HepG2 (cell line): ENCODE data around the gene CELSR2. TPM values are rescaled to one million over a fixed set of nuclear protein-coding genes. Genes with fewer than 3 reads are reported as not detected.

Experiments used
- GZF1 ChIP-seq: sonication (generic); formaldehyde crosslinking; IDR thresholded peaks from 2 replicates; pipeline ENCODE4 v1.5.1; 2020; ENCODE audit warnings: mild to moderate bottlenecking, missing genetic modification reagents
- HDAC1 ChIP-seq: sonication (generic); formaldehyde crosslinking; IDR thresholded peaks from 2 replicates; pipeline ENCODE4 v1.5.1; 2020; ENCODE audit warnings: mild to moderate bottlenecking, missing genetic modification reagents
- HNF4G ChIP-seq, 2 experiments: sonication (generic) in 1 of 2; formaldehyde crosslinking in 1 of 2; IDR thresholded peaks; 2 replicates each; pipeline versions ENCODE4 v1.4.0 to v1.6.1; 2011 to 2020; ENCODE audit warnings: borderline replicate concordance in 2 of 2, low read depth in 2 of 2, mild to moderate bottlenecking in 2 of 2, low read length in 1 of 2, missing genetic modification reagents in 1 of 2, moderate library complexity in 1 of 2
- KDM5B ChIP-seq: sonication (generic); formaldehyde crosslinking; IDR thresholded peaks from 2 replicates; pipeline ENCODE4 v1.4.0; 2020; ENCODE audit warnings: missing genetic modification reagents, mild to moderate bottlenecking, borderline replicate concordance
- KLF15 ChIP-seq: sonication (generic); formaldehyde crosslinking; IDR thresholded peaks from 2 replicates; pipeline ENCODE4 v1.8.1; 2023; ENCODE audit warnings: borderline replicate concordance, mild to moderate bottlenecking, inconsistent platforms, missing genetic modification reagents, mixed read lengths
- MTA3 ChIP-seq: sonication (generic); formaldehyde crosslinking; IDR thresholded peaks from 2 replicates; pipeline ENCODE4 v1.4.0; 2020; ENCODE audit warnings: missing genetic modification reagents
- NR2F2 ChIP-seq: IDR thresholded peaks from 2 replicates; pipeline ENCODE4 v1.6.1; 2012; ENCODE audit warnings: low read depth, inconsistent platforms, borderline replicate concordance
- SSRP1 ChIP-seq: IDR thresholded peaks from 2 replicates; pipeline ENCODE4 v1.6.1; 2016; ENCODE audit warnings: control low read depth
- TCF12 ChIP-seq, 2 experiments: fragments of 450-650 bp in 1 of 2; sonication (generic) in 1 of 2; formaldehyde crosslinking in 1 of 2; IDR thresholded peaks; 2 replicates each; pipeline versions ENCODE4 v1.6.1 to v1.8.0; 2017 to 2022; ENCODE audit warnings: antibody characterized with exemption in 1 of 2, mild to moderate bottlenecking in 1 of 2, missing genetic modification reagents in 1 of 2, moderate library complexity in 1 of 2
- WIZ ChIP-seq: sonication (generic); formaldehyde crosslinking; IDR thresholded peaks from 2 replicates; pipeline ENCODE4 v1.5.1; 2020; ENCODE audit warnings: mild to moderate bottlenecking, missing genetic modification reagents
- ZFP36L1 ChIP-seq: sonication (generic); formaldehyde crosslinking; IDR thresholded peaks from 2 replicates; pipeline ENCODE4 v1.8.0; 2022; ENCODE audit warnings: mild to moderate bottlenecking, missing genetic modification reagents, moderate library complexity
- ZFYVE20 ChIP-seq: sonication (generic); formaldehyde crosslinking; IDR thresholded peaks from 2 replicates; pipeline ENCODE4 v1.8.0; 2023; ENCODE audit warnings: low read depth, mild to moderate bottlenecking, moderate library complexity, missing genetic modification reagents, borderline replicate concordance
- ZKSCAN8 ChIP-seq: IDR thresholded peaks from 2 replicates; pipeline ENCODE4 v1.6.1; 2016; ENCODE audit warnings: borderline replicate concordance, missing genetic modification reagents, missing compliant biosample characterization
- ZNF10 ChIP-seq: sonication (generic); formaldehyde crosslinking; IDR thresholded peaks from 2 replicates; pipeline ENCODE4 v1.4.0; 2020; ENCODE audit warnings: mild to moderate bottlenecking, low read depth, missing genetic modification reagents, borderline replicate concordance
- ZNF256 ChIP-seq: sonication (generic); formaldehyde crosslinking; conservative IDR thresholded peaks from 2 replicates; pipeline ENCODE4 v1.4.0; 2020; ENCODE audit warnings: missing genetic modification reagents
- ZNF337 ChIP-seq: sonication (generic); formaldehyde crosslinking; IDR thresholded peaks from 2 replicates; pipeline ENCODE4 v1.5.1; 2020; ENCODE audit warnings: missing genetic modification reagents, low read depth, mild to moderate bottlenecking, borderline replicate concordance
- ZNF614 ChIP-seq: IDR thresholded peaks from 2 replicates; pipeline ENCODE4 v1.6.1; 2018; ENCODE audit warnings: missing biosample characterization, missing genetic modification reagents, inconsistent platforms, borderline replicate concordance
- ZNF709 ChIP-seq: sonication (generic); formaldehyde crosslinking; IDR thresholded peaks from 2 replicates; pipeline ENCODE4 v1.5.0; 2020; ENCODE audit warnings: mild to moderate bottlenecking, missing genetic modification reagents
- ZNF850 ChIP-seq: sonication (generic); formaldehyde crosslinking; conservative IDR thresholded peaks from 2 replicates; pipeline ENCODE4 v1.9.0; 2021; ENCODE audit warnings: mild to moderate bottlenecking, missing genetic modification reagents
- ZSCAN29 ChIP-seq: sonication (generic); formaldehyde crosslinking; conservative IDR thresholded peaks from 2 replicates; pipeline ENCODE4 v1.4.0; 2020; ENCODE audit warnings: mild to moderate bottlenecking, missing genetic modification reagents
- polyA plus RNA-seq, 8 experiments: library from polyadenylated mRNA; depleted of rRNA in 3 of 8; stranded (reverse) in 7 of 8; unstranded in 1 of 8; fragments of >200 nt; fragmentation: Illumina TruSeq in 4 of 8; extraction: Trizol in 4 of 8; gene quantifications; 2 replicates each; pipeline versions ENCODE4 v1.2.1 to v1.2.3, GENCODE V29; 2011 to 2016; ENCODE audit warnings: low read depth in 4 of 8, missing spikeins in 1 of 8, mixed read lengths in 1 of 8; ENCODE audit not compliant: insufficient read depth in 1 of 8
- total RNA-seq, 5 experiments: library from RNA; depleted of rRNA; stranded (reverse); fragments of >200 nt; fragmentation: Illumina TruSeq; extraction: Trizol; gene quantifications; 2 replicates each; pipeline ENCODE4 v1.2.3, GENCODE V29; 2016; ENCODE audit warnings: low read depth in 1 of 5
- TF ChIP-seq, protein P1 (sequence below): sonication (generic); formaldehyde crosslinking; IDR thresholded peaks from 2 replicates; pipeline ENCODE4 v1.9.0; 2022; ENCODE audit warnings: missing genetic modification reagents, mild to moderate bottlenecking, borderline replicate concordance
- TF ChIP-seq, protein P2 (sequence below): sonication (generic); formaldehyde crosslinking; IDR thresholded peaks from 2 replicates; pipeline ENCODE4 v1.4.0; 2020; ENCODE audit warnings: missing genetic modification reagents

Gene CELSR2
- total and polyA plus RNA-seq, 2 of the 13 experiments (the other 11 are each of a cell fraction or from before 2014, with no cell fraction given) = 4.0 to 6.6 TPM

- TF ChIP-seq ZNF337 (CRISPR knock-in tag) = 0 out of 2 replicates have a peak, but pooled peaks have one; percentile 36
- 0 out of 2 replicates have a peak, but pooled peaks have one; percentile 76 for TF ChIP-seq ZNF709 (CRISPR knock-in tag)
- TF ChIP-seq KLF15 (CRISPR knock-in tag) = no peak; the same call in 1 of the 2 replicates
- TF ChIP-seq TCF12 (IDR thresholded peaks at IDR 0.05) = no peak
- no peak for TF ChIP-seq TCF12 (CRISPR knock-in tag; IDR thresholded peaks at IDR 0.05)
- no peak for TF ChIP-seq ZFYVE20 (CRISPR knock-in tag)
- peak; percentile 80 for TF ChIP-seq HDAC1 (CRISPR knock-in tag)
- peak; percentile 37; the same call in 1 of the 2 replicates for TF ChIP-seq ZSCAN29 (CRISPR knock-in tag)
- TF ChIP-seq SSRP1 = peak; percentile 92; the same call in 1 of the 2 replicates
- TF ChIP-seq WIZ (CRISPR knock-in tag) = no peak
- no peak; the same call in 1 of the 2 replicates for TF ChIP-seq HNF4G (IDR thresholded peaks at IDR 0.05; ENCODE audit: borderline replicate concordance, low read depth, low read length)
- TF ChIP-seq HNF4G (CRISPR knock-in tag; IDR thresholded peaks at IDR 0.05; ENCODE audit: borderline replicate concordance, low read depth) = no peak; the same call in 1 of the 2 replicates
- TF ChIP-seq ZNF614 (CRISPR knock-in tag) = peak; percentile 51; the same call in 1 of the 2 replicates
- TF ChIP-seq ZNF256 (CRISPR knock-in tag) = no peak
- TF ChIP-seq ZKSCAN8 (CRISPR knock-in tag) = peak; percentile 92
- TF ChIP-seq, protein P1, sequence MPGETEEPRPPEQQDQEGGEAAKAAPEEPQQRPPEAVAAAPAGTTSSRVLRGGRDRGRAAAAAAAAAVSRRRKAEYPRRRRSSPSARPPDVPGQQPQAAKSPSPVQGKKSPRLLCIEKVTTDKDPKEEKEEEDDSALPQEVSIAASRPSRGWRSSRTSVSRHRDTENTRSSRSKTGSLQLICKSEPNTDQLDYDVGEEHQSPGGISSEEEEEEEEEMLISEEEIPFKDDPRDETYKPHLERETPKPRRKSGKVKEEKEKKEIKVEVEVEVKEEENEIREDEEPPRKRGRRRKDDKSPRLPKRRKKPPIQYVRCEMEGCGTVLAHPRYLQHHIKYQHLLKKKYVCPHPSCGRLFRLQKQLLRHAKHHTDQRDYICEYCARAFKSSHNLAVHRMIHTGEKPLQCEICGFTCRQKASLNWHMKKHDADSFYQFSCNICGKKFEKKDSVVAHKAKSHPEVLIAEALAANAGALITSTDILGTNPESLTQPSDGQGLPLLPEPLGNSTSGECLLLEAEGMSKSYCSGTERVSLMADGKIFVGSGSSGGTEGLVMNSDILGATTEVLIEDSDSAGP (CRISPR knock-in tag) = peak; percentile 28
- peak; percentile 72; the same call in 1 of the 2 replicates for TF ChIP-seq NR2F2
- no peak for TF ChIP-seq MTA3
- no peak for TF ChIP-seq GZF1 (CRISPR knock-in tag)
- TF ChIP-seq ZNF850 (CRISPR knock-in tag) = no peak
- TF ChIP-seq ZNF10 = no peak
- TF ChIP-seq ZFP36L1 (CRISPR knock-in tag) = peak; percentile 46; the same call in 1 of the 2 replicates
- TF ChIP-seq, protein P2, sequence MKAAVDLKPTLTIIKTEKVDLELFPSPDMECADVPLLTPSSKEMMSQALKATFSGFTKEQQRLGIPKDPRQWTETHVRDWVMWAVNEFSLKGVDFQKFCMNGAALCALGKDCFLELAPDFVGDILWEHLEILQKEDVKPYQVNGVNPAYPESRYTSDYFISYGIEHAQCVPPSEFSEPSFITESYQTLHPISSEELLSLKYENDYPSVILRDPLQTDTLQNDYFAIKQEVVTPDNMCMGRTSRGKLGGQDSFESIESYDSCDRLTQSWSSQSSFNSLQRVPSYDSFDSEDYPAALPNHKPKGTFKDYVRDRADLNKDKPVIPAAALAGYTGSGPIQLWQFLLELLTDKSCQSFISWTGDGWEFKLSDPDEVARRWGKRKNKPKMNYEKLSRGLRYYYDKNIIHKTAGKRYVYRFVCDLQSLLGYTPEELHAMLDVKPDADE (CRISPR knock-in tag) = no peak
- TF ChIP-seq KDM5B (CRISPR knock-in tag) = peak; percentile 68; the same call in 1 of the 2 replicates
These were observed 49.6 kb downstream of the CELSR2 start (continued) for GRCh38 chr1:109298666-109299557.
